BLaER1 treated with 17β-estradiol and CSF1 and Interleukin-3, amounts not matched to agents 10 nM and 100 nM (cell line): ENCODE results near the gene APOH.

ENCODE experiments used
- H3K27ac ChIP-seq, 11 experiments: shearing (Covaris generic); formaldehyde crosslinking; 2 replicates each; pipeline ENCODE4 v1.8.1; 2022
- H3K27me3 ChIP-seq, 11 experiments: shearing (Covaris generic); formaldehyde crosslinking; 2 replicates each; pipeline ENCODE4 v1.8.1; 2022
- H3K36me3 ChIP-seq, 11 experiments: shearing (Covaris generic); formaldehyde crosslinking; 2 replicates each; pipeline ENCODE4 v1.8.1; 2022
- H3K4me1 ChIP-seq, 10 experiments: shearing (Covaris generic); formaldehyde crosslinking; 2 replicates each; pipeline ENCODE4 v1.8.1; 2022
- H3K4me2 ChIP-seq, 11 experiments: shearing (Covaris generic); formaldehyde crosslinking; 2 replicates each; pipeline ENCODE4 v1.8.1; 2022
- H3K4me3 ChIP-seq, 10 experiments: shearing (Covaris generic); formaldehyde crosslinking; 2 replicates each; pipeline ENCODE4 v1.8.1; 2022
- H3K9ac ChIP-seq, 11 experiments: shearing (Covaris generic); formaldehyde crosslinking; 2 replicates each; pipeline ENCODE4 v1.8.1; 2022
- H3K9me3 ChIP-seq, 11 experiments: shearing (Covaris generic); formaldehyde crosslinking; replicated peaks in 1 of 11; 2 replicates each; pipeline ENCODE4 v1.8.1; 2022
- H4K20me1 ChIP-seq, 11 experiments: shearing (Covaris generic); formaldehyde crosslinking; 2 replicates each; pipeline ENCODE4 v1.8.1; 2022
- Cebpa-rat ChIP-seq, 11 experiments: shearing (Covaris generic); IDR thresholded peaks; 2 replicates each; pipeline ENCODE4 v1.8.1; 2022

Gene APOH

GRCh38 chr17:66227212-66228045 is 1.8 kb downstream of the APOH start:
- no peak overlapping the region for H3K4me2 ChIP-seq
- no peaks in the 10 kb centered on the region for H3K27me3 ChIP-seq
- no peak for TF ChIP-seq Cebpa-rat (IDR thresholded peaks at IDR 0.05)
- no peak overlapping the region for H3K4me3 ChIP-seq
- no peak overlapping the region for H3K27ac ChIP-seq
- H3K9ac ChIP-seq: no peak overlapping the region
- no peaks in the 10 kb centered on the region for H4K20me1 ChIP-seq
- no peaks in the 10 kb centered on the region for H3K36me3 ChIP-seq
- H3K9me3 ChIP-seq: 0 out of 22 replicates have a peak, but pooled peaks cover 0 to 2% (median 0%) of the 10 kb centered on the region in 11 experiments
- H3K4me1 ChIP-seq: peaks cover 0 to 4% (median 0%) of the 10 kb centered on the region in 10 experiments; a peak in 1 of 20 replicates

GRCh38 chr17:66222798-66223350 is 6.3 kb downstream of the APOH start:
- Histone ChIP-seq H3K9me3 (peaks cover 0 to 11% (median 0%) of the 10 kb centered on the region in 11 experiments; a peak in 3 of 22 replicates), H3K4me3 (no peak overlapping the region)

GRCh38 chr17:66221755-66222530 is 7.3 kb downstream of the APOH start:
- peaks cover 0 to 11% (median 0%) of the 10 kb centered on the region in 11 experiments; a peak in 3 of 22 replicates for H3K9me3 ChIP-seq
- H3K9ac ChIP-seq: no peak overlapping the region
- H3K4me2 ChIP-seq: peak overlapping the region in 2 of 11 experiments; percentile 15; a peak in 2 of 22 replicates
- H4K20me1 ChIP-seq: no peaks in the 10 kb centered on the region
- H3K27me3 ChIP-seq: no peaks in the 10 kb centered on the region
- no peak overlapping the region for H3K27ac ChIP-seq
- no peak for TF ChIP-seq Cebpa-rat (IDR thresholded peaks at IDR 0.05)
- H3K4me1 ChIP-seq: peaks cover 0 to 8% (median 0%) of the 10 kb centered on the region in 10 experiments; a peak in 2 of 20 replicates
- no peak overlapping the region for H3K4me3 ChIP-seq
- no peaks in the 10 kb centered on the region for H3K36me3 ChIP-seq

More at GRCh38 chr17:66222798-66223350, 6.3 kb downstream of the APOH start:
- no peaks in the 10 kb centered on the region for H3K27me3 ChIP-seq
- no peaks in the 10 kb centered on the region for H4K20me1 ChIP-seq
- no peaks in the 10 kb centered on the region for H3K36me3 ChIP-seq
- TF ChIP-seq Cebpa-rat (IDR thresholded peaks at IDR 0.05): no peak
- H3K27ac ChIP-seq: no peak overlapping the region
- H3K9ac ChIP-seq: no peak overlapping the region
- no peak overlapping the region for H3K4me2 ChIP-seq
- H3K4me1 ChIP-seq: peaks cover 0 to 8% (median 0%) of the 10 kb centered on the region in 10 experiments; a peak in 2 of 20 replicates

- Histone ChIP-seq H3K36me3 (no peaks in the 10 kb centered on the region), H3K27ac (no peak overlapping the region), H3K9ac (no peak overlapping the region), H3K4me3 (no peak overlapping the region), H3K4me1 (peaks cover 0 to 8% (median 0%) of the 10 kb centered on the region in 10 experiments; a peak in 2 of 20 replicates), H4K20me1 (no peaks in the 10 kb centered on the region), H3K9me3 (peaks cover 0 to 11% (median 0%) of the 10 kb centered on the region in 11 experiments; a peak in 3 of 22 replicates), H3K4me2 (peak overlapping the region in 2 of 11 experiments; percentile 15; a peak in 2 of 22 replicates), H3K27me3 (no peaks in the 10 kb centered on the region)
- TF ChIP-seq Cebpa-rat (IDR thresholded peaks at IDR 0.05): no peak
Observed at GRCh38 chr17:66221343-66221742, 7.9 kb downstream of the APOH start.

GRCh38 chr17:66220079-66220835 is 9.0 kb downstream of the APOH start:
- TF ChIP-seq Cebpa-rat (IDR thresholded peaks at IDR 0.05): no peak
- H4K20me1 ChIP-seq: no peaks in the 10 kb centered on the region
- H3K36me3 ChIP-seq: no peaks in the 10 kb centered on the region
- H3K4me2 ChIP-seq: no peak overlapping the region
- H3K9ac ChIP-seq: no peak overlapping the region
- H3K4me1 ChIP-seq: peaks cover 0 to 8% (median 0%) of the 10 kb centered on the region in 10 experiments; a peak in 2 of 20 replicates
- no peak overlapping the region for H3K4me3 ChIP-seq
- H3K9me3 ChIP-seq: peaks cover 0 to 11% (median 0%) of the 10 kb centered on the region in 11 experiments; a peak in 3 of 22 replicates
- no peaks in the 10 kb centered on the region for H3K27me3 ChIP-seq
- no peak overlapping the region for H3K27ac ChIP-seq

GRCh38 chr17:66215529-66215911 is 13.7 kb downstream of the APOH start:
- Histone ChIP-seq H3K4me1 (no peaks in the 10 kb centered on the region), H3K27me3 (no peaks in the 10 kb centered on the region), H3K4me2 (no peak overlapping the region), H3K9me3 (0 out of 22 replicates have a peak, but pooled peaks cover 0 to 2% (median 0%) of the 10 kb centered on the region in 11 experiments), H3K4me3 (no peak overlapping the region), H3K9ac (no peak overlapping the region), H3K36me3 (no peaks in the 10 kb centered on the region), H4K20me1 (no peaks in the 10 kb centered on the region), H3K27ac (no peak overlapping the region)
- no peak for TF ChIP-seq Cebpa-rat (IDR thresholded peaks at IDR 0.05)

DNA sequence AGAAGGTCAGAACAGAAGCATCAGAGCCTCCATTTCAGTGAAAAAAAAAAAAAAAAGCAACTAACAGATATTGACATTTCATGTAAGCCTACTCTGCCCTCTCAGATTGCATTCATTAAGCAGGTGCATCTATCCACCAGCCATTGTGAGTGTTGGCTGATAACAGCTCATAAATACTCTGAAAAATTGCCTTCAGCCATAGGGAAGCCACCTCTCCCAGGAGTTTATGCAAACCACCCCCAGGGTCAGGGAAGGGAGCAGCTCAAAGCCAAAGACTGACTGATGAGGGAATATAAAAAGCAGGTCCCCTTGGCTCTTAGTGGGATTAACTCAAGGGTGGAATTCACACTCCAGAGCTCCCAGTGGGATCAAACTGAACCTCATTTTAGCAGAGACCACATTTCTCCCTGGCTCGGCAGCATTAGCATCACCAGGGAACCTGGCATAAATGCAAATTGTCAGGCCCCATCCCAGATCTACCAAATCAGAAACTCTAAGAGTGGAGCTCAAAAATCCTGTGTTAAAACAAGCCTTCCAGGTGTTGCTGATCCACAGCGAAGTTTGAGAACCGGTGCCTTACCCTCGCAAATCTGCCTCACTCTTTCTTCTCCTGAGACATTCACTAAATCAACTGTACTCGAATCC is 14.2 kb downstream of the APOH start:
- TF ChIP-seq Cebpa-rat (IDR thresholded peaks at IDR 0.05): no peak
- H3K9ac ChIP-seq: no peak overlapping the region
- peaks cover 0 to 5% (median 2%) of the 10 kb centered on the region in 10 experiments; a peak in 12 of 20 replicates for H3K4me1 ChIP-seq
- H3K9me3 ChIP-seq: no peaks in the 10 kb centered on the region
- H3K27ac ChIP-seq: no peak overlapping the region
- H4K20me1 ChIP-seq: no peaks in the 10 kb centered on the region
- no peak overlapping the region for H3K4me3 ChIP-seq
- no peak overlapping the region for H3K4me2 ChIP-seq
- H3K36me3 ChIP-seq: no peaks in the 10 kb centered on the region
- no peaks in the 10 kb centered on the region for H3K27me3 ChIP-seq
